ENCODE data around the gene RNF168.

- TF ChIP-seq CTCF (IDR thresholded peaks at IDR 0.05; ENCODE audit: insufficient read depth, low read depth, low read length) (no peak), EZH2 (IDR thresholded peaks at IDR 0.05; ENCODE audit: insufficient read depth, low read length) (no peak)
These were observed 48.6 kb downstream of the RNF168 start for GRCh38 chr3:196454935-196455334.
